CD4-positive, alpha-beta T cell (primary cell): ENCODE data around the gene PTHLH. TPM values are rescaled to one million over a fixed set of nuclear protein-coding genes. Genes with fewer than 3 reads are reported as not detected.
A peak's percentile ranks its signal among the peaks of the same experiment; 100 is the strongest.

Source experiments
- ATAC-seq: fragments of 200-7000 bp; cut with Tn5 transposase; one replicate; pipeline ENCODE4 v1.10.0; 2022; ENCODE audit warnings: mild to moderate bottlenecking; ENCODE audit not compliant: poor library complexity
- CTCF ChIA-PET: fragments of 350-600 bp; sonication (Branson Sonifier 250); formaldehyde crosslinking; loops from one replicate; lab custom pipeline; 2021; ENCODE audit warnings: antibody characterized with exemption, inconsistent platforms; lab: Charles Lee
- POLR2A ChIA-PET: fragments of 350-600 bp; sonication (Branson Sonifier 250); formaldehyde crosslinking; loops from one replicate; lab custom pipeline; 2021; ENCODE audit warnings: antibody characterized with exemption, inconsistent platforms; lab: Charles Lee
- DNase-seq, 14 experiments: peaks; one replicate each; pipeline ENCODE4 v3.0.0-alpha.2; 2013 to 2020; ENCODE audit warnings: mixed read lengths in 2 of 14
- H3K27ac ChIP-seq, 2 donors: one replicate each; pipeline versions ENCODE4 v1.5.1 to v1.7.0; 2013; ENCODE audit warnings: low read length in 2 of 2, low read depth in 1 of 2, mild to moderate bottlenecking in 1 of 2
- H3K27me3 ChIP-seq, 2 experiments: 1 replicate in 1 of 2; 2 replicates in 1 of 2; pipeline versions ENCODE4 v1.6.1 to v1.7.0; 2013; ENCODE audit warnings: low read length in 2 of 2, control low read depth in 1 of 2, mild to moderate bottlenecking in 1 of 2, moderate library complexity in 1 of 2; ENCODE audit not compliant: insufficient read depth in 2 of 2, control insufficient read depth in 1 of 2
- H3K36me3 ChIP-seq: one replicate; pipeline ENCODE4 v1.6.1; 2013; ENCODE audit warnings: low read length, control low read depth; ENCODE audit not compliant: insufficient read depth
- H3K4me1 ChIP-seq: one replicate; pipeline ENCODE4 v1.6.1; 2013; ENCODE audit warnings: low read length, control low read depth; ENCODE audit not compliant: insufficient read depth
- H3K4me3 ChIP-seq: one replicate; pipeline ENCODE4 v1.5.1; 2013; ENCODE audit warnings: mild to moderate bottlenecking, low read length, moderate library complexity
- H3K9me3 ChIP-seq, 2 experiments: 1 replicate in 1 of 2; 2 replicates in 1 of 2; pipeline versions ENCODE4 v1.6.1 to v1.7.0; 2013; ENCODE audit warnings: low read length in 2 of 2, mild to moderate bottlenecking in 2 of 2, control low read depth in 1 of 2, moderate library complexity in 1 of 2; ENCODE audit not compliant: control insufficient read depth in 1 of 2, insufficient read depth in 1 of 2
- H3K27ac Mint-ChIP-seq: one replicate; pipeline ENCODE4 v1.8.0; 2020; ENCODE audit warnings: mixed read lengths
- H3K27me3 Mint-ChIP-seq: one replicate; pipeline ENCODE4 v1.8.0; 2021; ENCODE audit warnings: mixed read lengths
- H3K36me3 Mint-ChIP-seq: one replicate; pipeline ENCODE4 v1.8.0; 2021; ENCODE audit warnings: low read depth, mixed read lengths
- H3K4me1 Mint-ChIP-seq: one replicate; pipeline ENCODE4 v1.8.0; 2021; ENCODE audit warnings: low read depth, mixed read lengths
- H3K4me3 Mint-ChIP-seq: one replicate; pipeline ENCODE4 v1.8.0; 2020; ENCODE audit warnings: mild to moderate bottlenecking, mixed read lengths
- H3K9me3 Mint-ChIP-seq: one replicate; pipeline ENCODE4 v1.8.0; 2020; ENCODE audit warnings: mixed read lengths
- CTCF ChIP-seq: fragments of 200-600 bp; IDR thresholded peaks from one replicate; pipeline ENCODE4 v1.8.0; 2022; ENCODE audit warnings: antibody characterized with exemption, mild to moderate bottlenecking
- intact Hi-C, 2 experiments: fragments of 100-400 bp; cut with DNase I in 1 of 2; cut with micrococcal nuclease in 1 of 2; formaldehyde crosslinking; loops; one replicate each; pipeline versions ENCODE4 v1.15.1 to v1.9.0; 2023 to 2025; cut with DNase I, micrococcal nuclease
- total RNA-seq, 174 experiments: library from RNA in 2 of 174; stranded (reverse) in 2 of 174; gene quantifications; one replicate each; pipeline ENCODE4 v1.2.3 and lab custom pipeline; 2021 to 2026

Gene PTHLH
- total RNA-seq, 2 experiments from 2014 or later: not detected

- no peak for TF ChIP-seq CTCF
- Histone ChIP-seq H3K4me1 (peaks cover 8% of the 10 kb centered on the region), H3K36me3 (no peaks in the 10 kb centered on the region), H3K27me3 (peaks cover 40 to 82% of the 10 kb centered on the region in 2 experiments), H3K27ac (no peak overlapping the region), H3K4me3 (no peak overlapping the region), H3K9me3 (peaks cover 0 to 21% of the 10 kb centered on the region in 2 experiments)
- no peak for DNase-seq
- no peaks in the 10 kb centered on the region for H3K9me3 Mint-ChIP-seq
- no peaks in the 10 kb centered on the region for H3K36me3 Mint-ChIP-seq
- H3K4me3 Mint-ChIP-seq: no peak overlapping the region
- intact Hi-C loops: no loop called here
- POLR2A ChIA-PET: interaction anchor here (0.6 kb wide), 1 partner anchor 359 kb away, joined by 3 read pairs; no protein-coding TSS in a partner anchor
- peaks cover 93% of the 10 kb centered on the region for H3K27me3 Mint-ChIP-seq
- CTCF ChIA-PET: no interaction called here
- H3K27ac Mint-ChIP-seq: no peak overlapping the region
- peaks cover 9% of the 10 kb centered on the region for H3K4me1 Mint-ChIP-seq
- no peak for ATAC-seq
These were observed 2.9 kb upstream of the PTHLH start for GRCh38 chr12:27975222-27976136.

- no peak overlapping the region for H3K4me3 ChIP-seq
- Mint-ChIP-seq H3K4me3 (no peak overlapping the region), H3K27me3 (peaks cover 89% of the 10 kb centered on the region), H3K4me1 (peaks cover 12% of the 10 kb centered on the region), H3K36me3 (no peaks in the 10 kb centered on the region), H3K9me3 (no peaks in the 10 kb centered on the region), H3K27ac (no peak overlapping the region)
- H3K27me3 ChIP-seq: peaks cover 42 to 81% of the 10 kb centered on the region in 2 experiments
- DNase-seq (no peak), ATAC-seq (no peak)
- ChIA-PET CTCF (no interaction called here), POLR2A (no interaction called here)
- no peak overlapping the region for H3K27ac ChIP-seq
- TF ChIP-seq CTCF: no peak
- H3K4me1 ChIP-seq: peaks cover 12% of the 10 kb centered on the region
- intact Hi-C loops: no loop called here
- H3K36me3 ChIP-seq: no peaks in the 10 kb centered on the region
- peaks cover 0 to 21% of the 10 kb centered on the region in 2 experiments for H3K9me3 ChIP-seq
These were observed 2.2 kb upstream of the PTHLH start for GRCh38 chr12:27974735-27975221.

DNA sequence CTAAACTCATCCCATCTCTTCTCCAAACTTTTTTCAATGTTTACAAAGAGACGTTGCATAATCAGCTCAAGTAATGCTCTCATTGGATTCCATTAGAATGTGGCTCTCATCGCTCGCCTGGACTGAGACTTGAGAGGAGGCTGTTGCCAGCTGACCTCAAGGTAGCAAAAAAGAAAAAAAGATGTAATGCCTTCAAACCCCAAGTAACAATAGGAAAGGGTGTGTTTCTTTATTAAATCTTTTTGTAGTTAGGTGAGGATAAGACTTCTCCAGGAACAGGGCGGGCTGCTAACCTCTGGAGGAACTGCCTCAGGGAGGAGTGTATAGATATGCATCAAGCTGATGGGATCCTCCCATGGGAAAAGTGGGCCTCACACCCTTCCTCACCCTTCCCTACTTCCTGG is 956 bp upstream of the PTHLH start:
- H3K36me3 ChIP-seq: no peaks in the 10 kb centered on the region
- Mint-ChIP-seq H3K36me3 (no peaks in the 10 kb centered on the region), H3K27me3 (peaks cover 94% of the 10 kb centered on the region), H3K4me1 (peaks cover 24% of the 10 kb centered on the region), H3K4me3 (peak overlapping the region; percentile 5), H3K27ac (no peak overlapping the region), H3K9me3 (no peaks in the 10 kb centered on the region)
- H3K27ac ChIP-seq: no peak overlapping the region
- DNase-seq (no peak), ATAC-seq (no peak)
- no peak overlapping the region for H3K4me3 ChIP-seq
- POLR2A ChIA-PET: no interaction called here
- CTCF ChIA-PET: no interaction called here
- intact Hi-C loops: no loop called here
- H3K4me1 ChIP-seq: peaks cover 22% of the 10 kb centered on the region
- H3K27me3 ChIP-seq: peaks cover 52 to 85% of the 10 kb centered on the region in 2 experiments
- peaks cover 0 to 21% of the 10 kb centered on the region in 2 experiments for H3K9me3 ChIP-seq
- no peak for TF ChIP-seq CTCF
